HG03457 (cell line): Measurements from ENCODE around the gene ERCC5.

ENCODE experiments used
- ATAC-seq: cut with Tn5 transposase; IDR thresholded peaks from one replicate; pipeline ENCODE4 v1.9.1; 2021; ENCODE audit warnings: moderate number of reproducible peaks; ENCODE audit not compliant: unreplicated experiment

The ERCC5 gene

DNA sequence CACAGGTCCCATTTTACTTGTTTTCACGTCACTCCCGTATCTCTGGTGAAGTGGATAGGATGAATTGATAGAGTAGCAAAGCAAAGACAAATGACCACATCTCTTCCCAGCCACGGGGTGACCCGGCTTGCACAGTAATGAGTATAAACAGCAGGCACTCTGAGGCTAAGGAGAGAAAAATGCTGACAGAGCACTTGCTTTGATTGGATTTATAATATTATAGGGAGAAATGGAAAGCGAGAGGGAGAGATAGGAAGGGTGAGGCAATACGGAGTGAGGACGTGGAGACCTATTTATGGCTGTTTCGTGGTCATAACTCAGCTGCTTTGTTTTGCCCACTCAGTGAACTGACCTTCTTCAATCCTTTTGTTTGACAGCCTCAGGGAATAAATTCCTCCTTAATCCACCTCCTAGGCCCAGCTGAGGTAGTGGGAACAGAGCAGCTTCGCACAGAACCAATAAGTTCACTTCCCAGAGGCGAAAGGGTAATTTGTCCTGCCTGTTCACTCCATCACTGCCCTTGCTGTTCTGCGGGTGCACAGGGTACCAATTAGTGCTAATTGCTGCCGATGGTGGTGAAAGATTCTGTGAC lies 68.6 kb downstream of the ERCC5 start:
- no peak for ATAC-seq

DNA sequence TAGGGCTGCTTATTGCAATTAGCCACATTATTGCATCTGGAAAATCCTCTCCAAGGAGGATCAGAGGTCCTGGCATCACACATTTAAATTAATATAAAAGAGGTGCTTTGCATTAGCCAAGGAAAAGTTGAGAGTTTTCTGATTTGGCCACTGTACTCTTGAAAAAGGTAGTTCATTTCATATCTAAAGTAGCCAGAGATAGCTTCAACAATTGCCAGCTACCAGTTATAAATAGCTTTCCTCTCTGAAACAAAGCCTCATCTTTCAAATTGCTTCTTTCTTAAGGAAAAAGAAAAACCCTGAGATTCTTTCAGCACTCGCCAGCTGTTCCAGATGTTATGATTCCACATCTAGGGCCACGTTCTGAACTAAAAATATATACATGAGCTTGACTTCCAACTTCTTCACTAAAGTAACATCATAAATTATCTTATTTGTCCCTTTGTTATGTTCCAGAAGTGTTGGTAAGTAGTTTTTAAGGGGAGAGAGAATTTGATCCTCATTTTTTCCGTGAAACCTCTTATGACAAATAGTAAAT lies 69.6 kb downstream of the ERCC5 start:
- no peak for ATAC-seq

DNA sequence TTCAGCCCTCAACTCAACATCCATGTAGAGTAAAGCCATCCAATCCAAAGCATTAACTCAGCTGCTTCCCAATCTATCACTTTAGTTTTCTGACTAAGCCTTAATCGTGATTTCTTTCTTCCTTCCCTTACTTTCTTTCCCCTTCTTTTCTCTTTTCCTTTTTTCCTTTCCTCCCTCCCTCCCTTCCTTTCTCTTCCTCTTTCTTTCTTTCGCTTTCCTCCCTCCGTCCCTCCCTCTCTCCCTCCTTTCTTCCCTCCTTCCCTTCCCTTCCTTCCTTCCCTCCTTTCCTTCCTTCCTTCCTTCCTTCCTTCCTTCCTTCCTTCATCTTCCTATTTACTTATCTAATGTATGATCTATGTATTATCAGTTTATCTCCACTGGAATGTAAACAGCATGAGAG lies 71.2 kb downstream of the ERCC5 start:
- no peak for ATAC-seq

DNA sequence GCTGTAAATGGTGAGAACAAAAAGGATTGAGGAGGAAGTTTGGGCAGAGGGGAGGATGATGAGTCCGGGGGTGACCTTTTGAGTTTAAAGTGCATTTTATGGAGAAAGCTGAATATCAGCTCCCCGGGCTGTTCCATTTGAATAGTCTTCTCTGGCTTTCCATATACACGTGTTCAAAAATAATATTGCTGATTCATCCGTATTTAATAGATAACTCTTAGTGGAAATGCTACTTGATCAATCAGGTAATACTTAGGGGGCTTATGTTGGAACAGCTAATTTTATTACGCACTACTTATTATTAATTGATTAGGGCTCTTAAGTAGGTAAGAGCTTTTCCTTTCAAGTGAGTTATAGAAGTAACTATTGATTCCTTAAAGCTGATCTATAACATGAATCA lies 76.4 kb downstream of the ERCC5 start:
- no peak for ATAC-seq
